ENCODE measurements around the gene CIAO2B.

Gene CIAO2B

GRCh38 chr16:66968847-66969246 is 34.6 kb upstream of the CIAO2B start:
- Histone ChIP-seq H3K4me3 (ENCODE audit: low read depth in 1 of 2, low read length in 1 of 2) (no peak overlapping the region), H3K36me3 (no peaks in the 10 kb centered on the region), H3K27me3 (peaks cover 4% of the 10 kb centered on the region), H3K27ac (no peak overlapping the region), H3K4me1 (ENCODE audit: control insufficient read depth in 1 of 2, insufficient read depth in 1 of 2, low read depth in 1 of 2, low read length in 1 of 2) (no peaks in the 10 kb centered on the region), H3K9me3 (no peaks in the 10 kb centered on the region)
- TF ChIP-seq CTCF (IDR thresholded peaks at IDR 0.05): no peak

- H3K4me1 ChIP-seq (ENCODE audit: control insufficient read depth in 1 of 2, insufficient read depth in 1 of 2, low read depth in 1 of 2, low read length in 1 of 2): peaks cover 21 to 23% of the 10 kb centered on the region in 2 experiments
- no peaks in the 10 kb centered on the region for H3K9me3 ChIP-seq
- no peak overlapping the region for H3K27ac ChIP-seq
- H3K4me3 ChIP-seq (ENCODE audit: low read depth in 1 of 2, low read length in 1 of 2): no peak overlapping the region
- H3K27me3 ChIP-seq: no peaks in the 10 kb centered on the region
- TF ChIP-seq CTCF (IDR thresholded peaks at IDR 0.05): no peak
- no peaks in the 10 kb centered on the region for H3K36me3 ChIP-seq
These were observed 29.8 kb upstream of the CIAO2B start for GRCh38 chr16:66964049-66964448.

- TF ChIP-seq CTCF (IDR thresholded peaks at IDR 0.05): no peak
- H3K9me3 ChIP-seq: no peaks in the 10 kb centered on the region
- H3K27ac ChIP-seq: no peak overlapping the region
- H3K27me3 ChIP-seq: no peaks in the 10 kb centered on the region
- no peaks in the 10 kb centered on the region for H3K36me3 ChIP-seq
- H3K4me1 ChIP-seq (ENCODE audit: control insufficient read depth in 1 of 2, insufficient read depth in 1 of 2, low read depth in 1 of 2, low read length in 1 of 2): peaks cover 25% of the 10 kb centered on the region in 2 experiments
- H3K4me3 ChIP-seq (ENCODE audit: low read depth in 1 of 2, low read length in 1 of 2): no peak overlapping the region
These were observed 27.7 kb upstream of the CIAO2B start for GRCh38 chr16:66961914-66962313.

- Histone ChIP-seq H3K27ac (peak within 1 kb of the TSS; percentile 49), H3K9me3 (no peaks in the 10 kb centered on the region)
- peak; percentile 11 for TF ChIP-seq CTCF (IDR thresholded peaks at IDR 0.05)
These were observed 27.0 kb upstream of the CIAO2B start, which contains the start of gene CES3 for GRCh38 chr16:66961065-66961744. TSS of gene CES3 (plus strand) at chr16:66961266. CDS start at chr16:66961308, 42 bp downstream.

GRCh38 chr16:66960270-66960669 is 26.1 kb upstream of the CIAO2B start:
- no peak overlapping the region for H3K4me3 ChIP-seq (ENCODE audit: low read depth in 1 of 2, low read length in 1 of 2)
- no peak for TF ChIP-seq CTCF (IDR thresholded peaks at IDR 0.05)
- no peaks in the 10 kb centered on the region for H3K9me3 ChIP-seq
- peaks cover 25% of the 10 kb centered on the region in 2 experiments for H3K4me1 ChIP-seq (ENCODE audit: control insufficient read depth in 1 of 2, insufficient read depth in 1 of 2, low read depth in 1 of 2, low read length in 1 of 2)
- H3K27me3 ChIP-seq: no peaks in the 10 kb centered on the region
- H3K27ac ChIP-seq: peak overlapping the region; percentile 49
- H3K36me3 ChIP-seq: no peaks in the 10 kb centered on the region

More at GRCh38 chr16:66961065-66961744, 27.0 kb upstream of the CIAO2B start, which contains the start of gene CES3:
- Histone ChIP-seq H3K4me3 (ENCODE audit: low read depth in 1 of 2, low read length in 1 of 2) (no peak within 1 kb of the TSS), H3K4me1 (ENCODE audit: control insufficient read depth in 1 of 2, insufficient read depth in 1 of 2, low read depth in 1 of 2, low read length in 1 of 2) (peaks cover 25% of the 10 kb centered on the region in 2 experiments), H3K27me3 (no peaks in the 10 kb centered on the region), H3K36me3 (no peaks in the 10 kb centered on the region)
